LoVo (cell line): ENCODE data around the gene RNU1-4.
"Not testable (repeated sequence)": the region's sequence is repeated elsewhere in the genome, so short reads cannot be mapped to it uniquely, and the experiment has no call there.

Experiments used
- DNase-seq: peaks from one replicate; pipeline ENCODE4 v3.0.0-alpha.2; 2016; ENCODE audit warnings: low spot score

Gene RNU1-4

DNA sequence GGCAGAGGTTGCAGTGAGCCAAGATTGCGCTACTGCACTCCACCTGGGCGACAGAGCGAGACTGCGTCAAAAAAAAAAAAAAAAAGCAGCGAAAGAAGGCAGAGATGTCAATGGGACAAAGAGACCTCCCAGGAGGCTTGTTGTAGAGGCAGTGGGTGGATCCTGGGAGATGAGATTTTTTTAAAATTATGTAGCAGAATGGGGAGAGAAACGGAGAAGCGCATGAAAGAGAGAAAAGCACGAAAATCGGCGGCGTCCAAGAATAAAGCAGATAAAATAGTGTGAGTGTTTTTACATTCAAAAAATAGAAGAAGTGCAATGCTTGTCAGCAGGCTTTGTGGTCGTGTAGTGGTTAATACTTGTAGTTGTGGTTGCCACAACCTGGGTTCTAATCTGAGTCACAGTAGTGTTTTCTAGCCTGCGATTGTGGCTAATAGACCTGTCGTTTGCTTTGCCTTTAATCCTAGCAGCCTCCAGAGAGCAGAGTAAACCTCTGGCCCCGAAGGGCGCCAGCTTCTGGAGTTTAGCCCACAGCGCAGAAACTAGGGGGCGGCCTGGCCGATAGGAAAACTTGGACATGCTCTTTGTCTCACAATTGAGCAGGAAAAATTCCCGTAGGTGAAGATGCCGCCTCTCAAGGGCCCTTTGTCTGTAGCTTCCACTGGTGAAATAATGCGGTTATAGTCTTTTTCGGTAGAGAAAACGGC lies 11.9 kb upstream of the RNU1-4 start:
- DNase-seq, result not testable (repeated sequence)

DNA sequence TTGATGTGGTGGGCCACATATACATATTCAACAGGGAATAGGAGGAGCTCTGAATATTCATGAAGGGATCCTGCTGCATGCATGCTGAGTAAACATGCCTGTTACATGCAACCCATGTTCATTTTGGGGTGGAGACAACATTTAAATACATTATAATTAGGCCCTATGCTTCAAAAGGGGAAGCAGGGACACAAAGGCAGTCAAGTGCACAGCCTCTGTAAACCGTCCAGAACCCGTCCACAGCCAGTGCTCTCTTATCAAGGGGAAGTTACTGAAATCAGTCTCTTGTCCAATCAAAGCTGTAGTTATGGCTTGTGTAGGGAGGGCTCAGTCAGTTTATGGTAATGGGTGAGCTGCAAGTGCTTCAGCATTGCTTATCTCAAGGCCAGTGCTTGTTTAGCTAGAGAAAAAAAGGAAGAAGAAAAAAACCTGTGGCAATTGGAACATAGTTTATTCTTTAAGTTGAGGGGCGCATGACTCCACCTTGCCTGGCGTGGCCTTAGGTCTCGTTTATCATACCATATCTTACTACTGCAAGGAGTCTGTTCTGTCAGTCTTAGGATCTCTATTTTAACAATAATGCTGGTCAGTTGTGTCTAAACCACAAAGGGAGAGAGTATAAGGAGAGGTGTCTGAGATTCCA lies 7.9 kb upstream of the RNU1-4 start:
- DNase-seq, result not testable (repeated sequence)

DNA sequence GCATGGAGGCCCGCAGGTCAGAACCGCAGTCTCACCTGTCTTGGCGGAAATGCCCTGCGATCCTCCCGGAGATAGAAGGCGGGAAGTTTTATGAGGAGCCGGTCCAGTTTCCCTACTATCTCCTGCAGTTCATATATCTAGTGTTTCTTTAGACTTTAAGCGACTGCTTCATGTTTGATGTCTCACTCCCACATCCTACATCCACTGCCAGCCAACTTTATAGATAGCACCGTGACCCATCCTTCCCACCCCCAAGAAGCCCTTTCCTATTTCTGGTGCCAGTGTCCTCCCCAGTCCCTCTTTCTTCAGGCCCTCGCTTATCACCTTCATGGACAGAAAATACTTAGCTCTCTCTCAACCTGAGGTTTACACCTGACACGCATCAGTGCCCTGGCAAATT lies 914 bp downstream of the RNU1-4 start:
- DNase-seq, result not testable (repeated sequence)

DNA sequence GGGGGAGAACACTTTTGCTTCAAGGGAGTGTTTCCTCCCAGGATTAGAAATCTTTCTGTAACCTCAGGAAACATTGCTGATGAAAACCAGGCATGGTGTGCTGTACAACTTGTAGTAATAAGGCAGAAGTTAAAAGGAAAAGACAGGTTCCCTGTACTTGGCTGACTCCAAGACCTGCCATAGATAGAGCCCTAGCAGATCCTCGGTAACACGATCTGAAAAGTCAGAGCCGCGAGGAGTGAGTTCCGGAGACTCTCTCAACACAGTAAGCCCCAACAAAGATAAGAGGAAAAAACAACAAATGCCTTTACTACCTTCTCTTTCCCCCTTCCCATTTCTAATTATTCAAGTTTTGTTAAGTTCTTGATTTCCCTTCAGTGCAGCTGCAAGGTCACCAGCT lies 7.3 kb downstream of the RNU1-4 start:
- DNase-seq, result not testable (repeated sequence)

DNA sequence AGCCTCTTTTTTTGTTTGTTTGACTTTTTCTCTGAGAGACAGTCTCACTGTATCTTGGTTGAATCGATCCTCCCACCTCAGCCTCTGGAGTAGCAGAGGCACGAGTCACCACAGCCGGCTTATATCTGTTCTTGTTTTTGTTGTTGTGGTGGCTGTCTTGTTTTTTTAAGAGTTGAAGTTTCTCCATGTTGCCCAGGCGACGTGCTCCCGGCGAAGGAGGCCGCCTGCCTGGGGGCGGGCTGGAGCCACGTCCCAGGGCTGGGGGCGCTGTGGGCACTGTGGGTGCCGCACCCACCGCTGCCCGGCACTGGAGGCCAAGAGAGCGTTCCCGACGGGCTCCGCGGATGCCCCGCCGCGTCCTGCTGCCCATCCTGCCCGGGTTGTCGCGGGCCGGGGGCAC lies 8.4 kb downstream of the RNU1-4 start:
- DNase-seq, result not testable (repeated sequence)

DNA sequence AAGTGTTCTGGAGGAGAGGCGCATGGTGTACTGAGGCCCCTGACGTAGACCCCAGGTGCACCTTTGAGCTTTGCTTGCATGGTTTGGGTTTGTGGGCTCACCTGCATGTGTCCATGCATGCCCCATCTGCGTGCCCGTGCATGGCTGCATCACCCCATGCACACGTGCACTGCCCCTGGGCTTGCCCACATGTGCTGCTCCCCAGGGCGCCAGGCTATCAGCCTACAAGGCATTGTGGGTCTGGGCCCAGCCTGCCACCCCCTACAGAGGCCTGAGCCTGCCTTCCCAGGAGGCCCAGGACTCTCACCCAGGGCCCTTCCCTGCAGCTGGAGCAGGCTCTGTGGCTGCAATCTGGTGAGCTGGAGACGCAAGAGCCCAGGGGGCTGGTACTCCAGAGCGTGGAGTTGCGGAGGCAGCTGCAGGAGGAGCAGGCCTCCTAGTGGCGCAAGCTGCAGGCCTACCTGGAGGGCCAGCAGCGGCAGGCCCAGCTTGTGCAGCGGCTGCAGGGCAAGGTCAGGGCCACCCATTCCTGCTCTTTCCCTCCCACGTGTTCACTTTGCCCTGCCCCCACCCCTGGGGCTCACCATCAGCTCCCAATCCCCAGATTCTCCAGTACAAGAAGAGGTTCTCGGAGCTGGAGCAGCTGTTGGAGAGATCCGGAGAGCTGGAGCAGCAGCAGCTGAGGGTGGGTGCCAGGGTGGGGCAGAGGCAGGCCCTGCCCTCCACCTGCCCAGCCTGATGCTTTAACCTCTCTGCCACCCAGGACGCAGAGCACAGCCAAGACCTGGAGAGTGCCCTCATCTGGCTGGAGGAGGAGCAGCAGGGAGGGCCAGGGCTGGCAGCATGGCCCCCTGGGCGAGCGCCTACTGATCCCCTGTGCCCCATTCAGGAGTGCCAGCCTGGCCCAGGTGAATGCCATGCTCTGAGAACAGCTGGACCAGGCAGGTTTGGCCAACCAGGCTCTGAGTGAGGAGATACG lies 9.9 kb downstream of the RNU1-4 start:
- not testable (repeated sequence) for DNase-seq

DNA sequence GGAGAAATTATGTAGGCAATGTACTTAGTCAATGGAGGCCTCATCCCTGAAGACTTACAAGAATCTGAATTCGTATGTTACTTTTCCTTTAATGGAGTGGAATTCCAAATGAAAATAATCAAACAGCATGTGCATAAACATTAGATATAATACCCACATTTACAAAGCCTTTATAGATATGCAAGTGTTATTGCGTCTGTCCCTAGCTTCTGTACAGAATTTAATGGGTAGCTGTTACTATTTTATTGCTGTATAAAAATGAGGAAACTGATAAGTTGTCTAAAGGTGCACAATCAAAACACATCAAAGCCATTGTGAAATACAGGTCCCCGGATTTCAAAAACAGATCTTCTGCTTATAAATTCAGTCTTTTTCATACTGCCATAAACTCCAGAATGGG lies 12.5 kb downstream of the RNU1-4 start:
- not testable (repeated sequence) for DNase-seq

DNA sequence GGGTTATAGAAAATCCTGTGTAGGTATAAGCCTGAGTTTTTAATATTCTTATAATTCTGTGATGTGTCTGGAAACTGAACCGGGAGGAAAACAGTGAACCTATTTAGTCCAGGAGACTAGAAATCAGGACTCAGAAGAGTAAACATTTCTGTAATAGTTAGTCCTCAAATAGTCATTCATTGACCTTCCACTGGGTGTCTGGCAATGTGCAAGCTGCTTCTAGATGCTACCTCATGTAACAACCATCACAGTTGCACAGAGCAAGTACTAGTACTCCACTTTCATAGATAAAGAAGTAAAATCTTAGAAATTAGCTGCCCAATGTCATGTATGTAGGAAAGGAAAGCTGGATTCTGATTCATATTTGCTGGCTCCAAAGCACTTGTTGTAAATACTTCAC lies 15.1 kb downstream of the RNU1-4 start:
- not testable (repeated sequence) for DNase-seq

DNA sequence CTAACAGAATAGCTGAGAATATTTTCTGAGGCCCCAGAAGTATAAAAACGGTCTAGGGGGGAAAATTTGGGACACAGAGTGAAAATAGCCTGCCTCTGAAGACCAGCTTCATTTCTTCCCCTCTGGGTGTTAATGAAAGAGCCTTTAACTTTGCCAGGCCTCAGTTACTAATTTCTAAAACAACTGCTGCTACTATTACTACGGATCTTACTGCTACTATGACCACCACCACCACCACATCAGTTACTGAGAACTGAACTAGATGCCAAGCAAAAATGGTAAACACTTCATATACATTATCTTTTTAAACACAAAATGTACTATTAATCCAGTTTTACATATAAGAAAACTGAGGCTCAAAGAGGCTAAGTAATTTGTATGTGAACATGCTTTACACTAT lies 15.6 kb downstream of the RNU1-4 start:
- DNase-seq, result not testable (repeated sequence)

DNA sequence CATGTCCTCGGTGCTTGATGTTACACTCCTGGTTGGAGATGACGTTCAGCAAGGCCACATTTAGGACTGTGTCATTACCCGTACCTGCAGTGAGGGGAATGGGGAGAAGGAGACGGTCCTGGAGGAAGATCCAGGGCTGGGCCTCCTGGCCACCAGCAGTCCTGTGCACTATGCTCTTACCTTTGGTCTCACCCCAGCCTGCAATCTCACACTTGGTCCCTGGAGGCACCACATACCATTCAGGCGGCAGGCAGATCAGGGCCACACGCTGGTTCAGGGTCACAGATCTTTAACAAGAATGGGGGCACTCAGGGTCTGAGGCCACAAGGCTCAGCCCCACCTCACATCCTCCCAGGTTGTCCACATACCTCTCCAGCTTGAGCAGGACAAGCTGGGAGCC lies 17.3 kb downstream of the RNU1-4 start:
- DNase-seq, result not testable (repeated sequence)

DNA sequence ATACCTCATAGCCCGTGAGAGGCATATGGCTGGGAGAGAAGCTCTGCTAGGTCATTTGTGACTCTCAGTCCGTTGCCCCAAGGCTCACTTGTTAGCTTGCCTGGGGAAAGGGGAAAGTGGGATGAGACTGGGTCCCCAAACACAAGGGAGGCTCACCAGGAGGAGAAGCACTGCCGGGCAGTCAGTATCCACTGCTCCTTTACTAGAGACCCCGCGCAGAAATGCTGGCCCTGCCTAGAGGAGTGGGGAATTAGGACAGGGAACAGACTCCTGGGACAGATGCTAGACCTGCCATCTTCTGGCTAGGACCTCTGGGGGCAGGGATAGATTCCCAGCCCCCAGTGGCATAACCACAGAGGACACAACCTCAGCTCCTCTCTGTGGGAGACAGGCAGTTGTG lies 17.7 kb downstream of the RNU1-4 start:
- DNase-seq, result not testable (repeated sequence)

DNA sequence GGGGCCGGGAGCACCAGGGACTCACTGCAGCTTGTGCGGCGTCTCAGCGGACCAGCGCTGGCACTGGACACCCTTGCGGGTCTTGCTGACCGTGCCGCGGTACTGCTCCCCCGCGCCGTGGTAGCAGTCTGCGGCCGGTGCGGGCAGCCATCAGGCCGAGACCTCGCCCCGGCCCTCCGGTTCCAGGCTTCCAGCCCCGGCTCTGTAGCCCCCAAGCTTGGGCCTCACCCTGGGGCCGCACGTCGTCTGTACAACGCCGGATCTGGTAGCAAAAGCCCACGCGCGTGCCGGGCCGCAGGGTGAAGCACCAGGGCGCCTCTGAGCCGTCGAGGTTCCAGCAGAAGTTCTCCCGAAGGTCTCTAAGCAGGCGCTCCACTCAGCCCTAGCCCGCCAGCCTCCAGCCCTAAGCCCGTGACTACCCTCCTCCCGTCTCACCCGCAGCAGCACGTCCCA lies 18.8 kb downstream of the RNU1-4 start:
- DNase-seq, result not testable (repeated sequence)

DNA sequence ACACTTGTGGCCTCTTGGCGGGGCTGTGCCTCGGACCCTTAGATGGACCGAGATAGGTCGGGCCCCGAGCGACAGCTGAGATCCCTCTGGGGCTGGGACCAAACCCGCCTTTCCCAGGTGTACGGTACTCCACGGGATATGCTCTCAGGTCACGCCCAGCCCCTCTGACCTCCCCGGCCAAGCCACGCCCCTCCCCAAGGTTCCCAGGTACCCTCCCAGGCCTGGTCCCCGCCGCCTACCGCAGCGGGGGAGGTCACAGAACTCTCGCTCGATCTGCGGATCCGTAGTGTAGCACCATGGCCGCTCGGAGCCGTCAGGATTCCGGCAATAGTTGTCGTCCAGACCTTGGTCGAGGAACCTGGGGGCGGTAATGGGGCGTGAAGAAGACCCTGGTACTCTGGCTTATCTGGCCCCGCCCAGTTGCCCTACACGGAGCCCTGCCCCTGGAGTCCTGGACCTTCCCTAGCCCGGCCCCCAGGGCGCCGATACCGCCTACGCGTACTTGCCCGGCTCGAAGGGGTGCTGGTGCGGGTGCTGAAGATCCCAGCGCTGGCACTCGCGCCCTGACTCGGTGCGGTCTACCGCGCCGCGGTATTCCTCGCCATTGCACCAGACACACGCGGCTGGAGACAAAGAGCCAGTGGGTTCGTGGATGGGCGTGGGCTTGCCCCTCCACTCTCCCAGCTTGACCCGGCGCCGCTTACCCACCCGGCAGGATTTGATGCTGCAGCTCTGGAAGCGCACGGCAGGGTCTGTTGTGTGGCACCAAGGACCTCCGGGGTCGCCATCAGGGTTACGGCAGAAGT lies 19.5 kb downstream of the RNU1-4 start:
- not testable (repeated sequence) for DNase-seq

DNA sequence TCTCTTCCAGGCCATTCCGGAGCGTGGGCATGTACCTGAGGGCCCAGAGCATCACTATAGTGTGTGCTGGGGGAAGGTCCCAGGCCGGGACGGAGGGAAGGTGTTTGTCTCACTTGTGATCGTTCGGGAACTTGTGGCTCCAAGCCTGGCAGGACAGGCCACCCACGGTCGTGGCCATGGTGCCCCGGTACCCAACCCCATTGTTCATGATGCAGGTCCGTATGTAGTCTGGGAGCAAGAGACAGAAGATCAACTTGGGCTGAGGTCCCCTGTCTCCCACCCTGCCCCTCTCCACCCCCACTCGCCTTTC lies 20.1 kb downstream of the RNU1-4 start:
- not testable (repeated sequence) for DNase-seq

DNA sequence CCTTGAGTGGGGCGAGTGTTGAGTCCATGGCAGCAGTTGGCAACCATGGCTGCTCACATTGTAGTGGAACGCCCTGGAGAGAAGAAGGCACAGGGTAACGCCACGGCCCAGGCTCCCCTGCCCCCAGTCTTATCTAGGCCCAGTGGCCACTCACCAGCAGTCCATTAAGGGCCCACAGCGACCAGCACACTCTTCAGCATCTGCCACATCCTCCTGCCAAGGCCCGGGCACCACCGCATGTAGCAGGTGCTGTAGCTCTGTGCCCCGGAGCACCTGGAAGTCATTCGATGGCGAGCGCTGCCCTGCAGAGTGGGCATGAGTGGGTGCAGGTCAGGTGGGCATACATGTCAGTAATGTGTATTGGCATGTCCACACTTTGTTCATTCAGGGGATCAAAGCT lies 20.5 kb downstream of the RNU1-4 start:
- DNase-seq, result not testable (repeated sequence)

DNA sequence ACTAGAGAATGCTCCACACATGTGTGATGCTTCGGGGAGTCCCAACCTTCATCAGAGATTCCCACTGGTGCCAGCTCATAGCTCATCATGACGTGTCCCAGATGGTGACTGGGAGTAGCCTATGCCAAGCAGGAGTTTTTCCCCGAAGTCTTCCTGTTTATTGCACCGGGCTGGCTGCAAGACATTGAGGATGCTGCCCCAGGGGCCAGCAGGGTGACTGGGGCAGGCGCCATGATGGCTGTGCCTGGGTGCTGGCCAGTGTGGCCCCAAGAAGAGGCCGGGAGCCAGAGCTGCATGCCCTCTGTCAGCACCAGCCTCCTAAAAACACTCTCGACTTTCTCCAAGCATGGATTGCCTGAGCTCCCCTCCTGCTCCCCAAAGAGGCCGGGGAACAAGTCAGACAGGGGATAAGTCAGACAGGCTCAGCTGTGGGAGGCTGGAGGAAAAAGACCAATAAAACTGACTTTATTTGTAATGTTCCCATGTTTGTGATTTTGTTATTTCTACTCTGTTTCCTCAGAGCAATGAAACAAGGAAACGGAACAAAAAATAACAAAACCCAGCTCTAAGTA lies 24.0 kb downstream of the RNU1-4 start:
- peak; percentile 21 for DNase-seq

DNA sequence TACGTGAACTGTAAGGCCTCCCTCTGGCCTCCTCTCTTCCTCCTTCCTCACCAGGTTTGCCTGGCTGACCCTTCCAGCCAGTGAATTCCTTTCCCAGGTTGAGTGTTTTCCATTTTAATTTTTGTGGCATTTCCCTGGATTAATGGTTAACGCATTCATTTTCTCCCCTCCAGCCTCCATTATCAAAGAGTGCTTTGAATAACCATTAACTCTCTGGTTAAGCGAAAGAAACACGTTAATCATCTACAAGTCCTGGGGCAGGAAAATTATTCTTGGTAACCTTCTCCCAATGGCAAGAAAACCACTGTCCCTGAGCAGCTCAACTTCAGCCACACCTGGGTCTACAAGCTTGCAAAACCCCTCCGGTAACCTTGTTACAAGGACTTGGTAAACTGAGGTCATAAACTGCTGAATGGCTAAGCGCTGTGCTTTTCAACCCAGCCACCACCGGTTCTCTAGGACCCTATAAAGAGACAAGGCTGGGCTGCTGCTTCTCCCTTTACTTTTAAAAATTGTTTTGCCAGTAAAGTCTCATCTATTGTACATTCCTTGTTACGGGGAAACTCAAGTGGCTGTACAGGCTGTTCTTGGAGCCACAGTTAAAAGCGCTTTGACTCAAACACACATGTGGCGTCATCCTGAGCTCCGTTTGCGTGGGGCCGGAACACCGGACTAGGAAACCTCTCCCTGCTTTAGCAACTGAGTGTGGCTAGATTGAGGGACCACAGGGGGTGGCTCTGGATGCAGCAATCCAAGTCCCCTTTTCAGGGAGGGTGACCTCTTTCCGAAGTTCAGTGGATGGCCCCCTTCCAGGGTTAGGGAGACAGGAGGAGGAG lies 24.7 kb downstream of the RNU1-4 start:
- peak; percentile 35 for DNase-seq

DNA sequence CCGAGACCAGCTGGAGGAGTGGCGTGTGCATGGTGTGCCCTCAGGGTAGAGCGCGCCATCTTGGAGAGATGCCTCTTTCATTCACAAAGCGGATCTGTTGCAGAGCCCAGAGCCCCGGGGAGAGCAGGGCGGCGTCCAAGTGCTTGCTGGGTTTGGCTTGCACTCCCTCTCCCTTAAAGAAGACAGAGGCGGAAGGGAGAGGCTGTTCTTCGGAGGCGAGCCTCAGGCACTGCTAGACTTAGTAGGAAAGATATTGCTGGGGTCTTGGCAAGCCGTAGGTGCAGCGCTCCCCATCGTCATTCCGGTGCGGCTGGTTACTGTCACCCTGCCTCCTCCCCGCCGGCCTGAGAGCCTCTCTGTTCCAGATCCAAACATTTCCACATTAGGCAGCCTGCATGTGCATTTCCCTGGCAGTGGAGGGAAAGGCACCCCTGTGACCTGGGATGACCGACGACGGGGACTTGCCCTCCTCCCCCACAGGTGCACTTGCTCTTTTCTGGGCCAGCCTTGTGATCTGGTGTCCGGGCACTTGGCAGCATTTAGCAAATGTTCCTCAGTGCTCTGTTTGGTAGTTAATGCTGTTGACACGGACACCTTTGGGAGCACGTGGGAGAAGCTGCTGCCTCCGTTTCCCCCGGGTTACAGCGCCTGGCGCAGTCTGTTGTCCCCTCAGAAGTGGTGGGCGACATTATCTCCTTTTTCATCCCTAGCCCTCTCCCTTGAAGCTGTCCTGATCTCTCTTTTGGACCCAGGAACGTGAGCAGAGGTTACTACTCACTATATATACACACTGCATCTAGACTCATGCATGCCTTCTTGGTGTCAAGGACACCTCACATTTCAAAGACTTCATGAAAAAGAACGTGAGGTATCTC lies 25.7 kb downstream of the RNU1-4 start:
- not testable (repeated sequence) for DNase-seq

DNA sequence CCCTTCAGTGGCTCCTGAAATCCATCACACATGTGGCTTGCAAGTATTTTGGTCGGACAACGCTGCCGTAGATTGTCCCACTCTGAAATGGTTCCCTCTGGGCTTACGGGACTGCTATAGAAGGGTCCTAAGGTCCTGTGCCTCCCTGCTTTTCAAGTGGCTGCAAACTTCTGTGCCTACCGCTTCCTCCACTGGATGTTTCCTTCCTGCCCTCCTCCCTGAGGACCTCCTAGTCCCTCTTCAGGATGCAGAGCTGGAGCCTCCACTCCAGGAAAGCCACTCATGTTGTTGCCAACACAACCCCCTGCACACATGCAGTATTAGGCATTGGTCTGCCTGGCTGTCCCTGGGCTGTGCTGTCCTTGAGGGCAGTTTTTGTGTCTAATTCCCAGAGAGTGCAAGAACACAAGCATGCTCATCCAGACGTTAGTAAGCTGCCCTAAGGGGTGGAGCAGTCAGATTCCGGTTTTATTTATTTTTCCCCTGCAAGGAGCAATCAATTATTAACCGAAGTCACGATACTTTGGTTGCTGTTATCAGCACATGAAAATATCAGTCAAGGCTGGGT lies 26.5 kb downstream of the RNU1-4 start:
- DNase-seq, result not testable (repeated sequence)
